Mononuclear cell (primary cell): ENCODE results near the gene PADI1. TPM values are rescaled to one million over a fixed set of nuclear protein-coding genes. Genes with fewer than 3 reads are reported as not detected.

Source experiments
- H3K27me3 ChIP-seq: 2 replicates; pipeline ENCODE4 v1.6.0; 2011; ENCODE audit warnings: low read length, control low read depth; ENCODE audit not compliant: insufficient read depth
- H3K4me1 ChIP-seq: 2 replicates; pipeline ENCODE4 v1.5.1; 2011; ENCODE audit warnings: mild to moderate bottlenecking, low read length, control low read depth; ENCODE audit not compliant: insufficient read depth
- H3K4me3 ChIP-seq: 2 replicates; pipeline ENCODE4 v1.5.1; 2011; ENCODE audit warnings: mild to moderate bottlenecking, low read length, moderate library complexity
- H3K9me3 ChIP-seq: 2 replicates; pipeline ENCODE4 v1.5.1; 2011; ENCODE audit warnings: low read depth, mild to moderate bottlenecking, control low read depth, low read length
- total RNA-seq: library from RNA; depleted of rRNA; stranded (reverse); fragments of >200 nt; gene quantifications from one replicate; pipeline ENCODE4 v1.2.3, GENCODE V29; 2012

Gene PADI1
- total RNA-seq, 1 donor, result not detected

DNA sequence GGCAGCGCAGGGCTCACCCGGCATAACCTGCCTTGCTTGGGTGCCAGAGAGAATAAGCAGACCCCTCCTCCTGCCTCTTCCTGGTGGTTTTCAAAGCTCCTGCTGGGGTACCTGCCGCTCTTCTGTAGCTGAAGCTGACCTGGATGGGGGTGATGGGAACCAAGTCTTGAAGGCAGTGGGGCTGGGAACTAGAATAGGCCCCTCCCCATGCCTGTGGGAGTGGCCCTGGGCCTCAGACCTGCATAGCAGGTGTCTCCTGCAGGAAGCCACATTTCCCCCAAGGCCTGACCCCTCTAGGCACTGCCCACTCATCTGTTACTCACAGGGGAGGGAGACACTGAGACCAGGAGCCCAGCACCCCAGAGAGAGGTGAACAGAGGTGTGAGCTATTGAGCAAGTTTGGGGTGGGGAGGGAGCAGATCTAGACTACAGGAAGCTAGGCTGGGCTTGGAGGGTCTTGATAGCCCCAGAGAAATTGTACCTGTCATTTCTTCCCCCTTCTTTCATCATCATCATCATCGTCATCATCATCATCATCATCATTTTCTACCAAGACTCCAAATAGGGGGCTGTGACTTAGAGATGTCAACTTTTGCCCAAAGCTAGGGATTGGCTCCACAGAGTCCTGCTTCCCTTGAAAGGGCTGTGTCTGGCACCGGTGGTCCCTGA is 10.1 kb downstream of the PADI1 start:
- H3K4me1 ChIP-seq, result peaks cover 19% of the 10 kb centered on the region
- no peaks in the 10 kb centered on the region for H3K27me3 ChIP-seq
- H3K9me3 ChIP-seq, result no peaks in the 10 kb centered on the region
- H3K4me3 ChIP-seq, result no peak overlapping the region

- H3K27me3 ChIP-seq, result no peaks in the 10 kb centered on the region
Observed at GRCh38 chr1:17215545-17215890, 10.6 kb downstream of the PADI1 start.

GRCh38 chr1:17216078-17216477 is 11.2 kb downstream of the PADI1 start:
- no peaks in the 10 kb centered on the region for H3K9me3 ChIP-seq
- H3K27me3 ChIP-seq, result no peaks in the 10 kb centered on the region
- H3K4me1 ChIP-seq, result peaks cover 19% of the 10 kb centered on the region
- no peak overlapping the region for H3K4me3 ChIP-seq

More at GRCh38 chr1:17215545-17215890, 10.6 kb downstream of the PADI1 start:
- no peak overlapping the region for H3K4me3 ChIP-seq
- no peaks in the 10 kb centered on the region for H3K9me3 ChIP-seq
- H3K4me1 ChIP-seq, result peaks cover 19% of the 10 kb centered on the region

- no peaks in the 10 kb centered on the region for H3K27me3 ChIP-seq
- H3K9me3 ChIP-seq, result no peaks in the 10 kb centered on the region
- peaks cover 6% of the 10 kb centered on the region for H3K4me1 ChIP-seq
- no peak overlapping the region for H3K4me3 ChIP-seq
Observed at GRCh38 chr1:17217607-17218006, 12.7 kb downstream of the PADI1 start.

GRCh38 chr1:17218939-17219338 is 14.0 kb downstream of the PADI1 start:
- H3K9me3 ChIP-seq, result no peaks in the 10 kb centered on the region

GRCh38 chr1:17220287-17220686 is 15.4 kb downstream of the PADI1 start:
- Histone ChIP-seq H3K4me1 (no peaks in the 10 kb centered on the region), H3K4me3 (no peak overlapping the region), H3K9me3 (no peaks in the 10 kb centered on the region), H3K27me3 (no peaks in the 10 kb centered on the region)

More at GRCh38 chr1:17218939-17219338, 14.0 kb downstream of the PADI1 start:
- Histone ChIP-seq H3K4me3 (no peak overlapping the region), H3K27me3 (no peaks in the 10 kb centered on the region), H3K4me1 (no peaks in the 10 kb centered on the region)

GRCh38 chr1:17222557-17222956 is 17.6 kb downstream of the PADI1 start:
- no peak overlapping the region for H3K4me3 ChIP-seq
- no peaks in the 10 kb centered on the region for H3K9me3 ChIP-seq
- no peaks in the 10 kb centered on the region for H3K4me1 ChIP-seq
- no peaks in the 10 kb centered on the region for H3K27me3 ChIP-seq

DNA sequence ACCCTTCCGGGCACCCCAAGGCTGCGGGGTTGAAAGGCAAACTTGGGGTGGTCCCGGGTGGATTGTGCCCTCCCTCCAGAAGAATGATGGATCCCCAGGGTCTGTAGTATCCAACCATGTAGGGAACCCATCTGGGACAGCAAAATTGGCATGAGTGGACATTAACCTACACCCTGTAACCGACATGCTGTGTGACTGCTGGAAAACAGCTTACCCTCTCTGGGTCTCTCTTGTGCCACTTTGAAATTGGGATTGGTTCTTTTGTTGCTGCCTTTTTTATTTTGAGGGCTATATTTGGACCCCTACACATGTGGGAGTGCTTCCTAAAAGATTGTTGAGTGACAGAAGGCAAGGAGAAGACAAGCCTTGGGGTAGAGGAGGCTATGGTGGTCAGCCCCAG is 19.5 kb downstream of the PADI1 start:
- Histone ChIP-seq H3K27me3 (no peaks in the 10 kb centered on the region), H3K9me3 (no peaks in the 10 kb centered on the region), H3K4me3 (no peak overlapping the region), H3K4me1 (no peaks in the 10 kb centered on the region)

DNA sequence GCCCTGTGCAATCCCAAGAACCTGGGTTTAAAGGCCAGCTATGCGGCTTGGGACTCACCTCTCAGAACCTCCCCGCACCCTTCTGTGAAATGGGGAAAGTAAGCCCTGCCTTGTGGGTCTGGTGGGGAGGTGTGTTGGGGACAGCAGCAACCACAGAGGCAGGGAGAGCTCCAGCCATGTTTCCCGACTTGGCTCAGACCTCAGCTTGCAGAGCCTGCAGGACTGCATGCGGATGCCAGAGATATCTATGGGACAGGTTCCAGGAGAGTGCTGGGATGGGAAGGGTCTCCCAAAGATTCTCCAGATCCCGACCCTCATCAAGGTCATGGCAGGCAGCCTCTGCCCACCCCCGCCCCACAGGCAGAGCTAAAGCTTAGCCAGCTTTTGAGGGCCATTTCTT is 20.2 kb downstream of the PADI1 start:
- Histone ChIP-seq H3K27me3 (no peaks in the 10 kb centered on the region), H3K4me3 (no peak overlapping the region), H3K9me3 (no peaks in the 10 kb centered on the region), H3K4me1 (no peaks in the 10 kb centered on the region)

- H3K9me3 ChIP-seq, result no peaks in the 10 kb centered on the region
Observed at GRCh38 chr1:17227358-17227915, 22.5 kb downstream of the PADI1 start.

GRCh38 chr1:17228619-17229018 is 23.7 kb downstream of the PADI1 start:
- no peaks in the 10 kb centered on the region for H3K4me1 ChIP-seq
- no peaks in the 10 kb centered on the region for H3K9me3 ChIP-seq
- H3K27me3 ChIP-seq, result no peaks in the 10 kb centered on the region
- no peak overlapping the region for H3K4me3 ChIP-seq

More at GRCh38 chr1:17227358-17227915, 22.5 kb downstream of the PADI1 start:
- Histone ChIP-seq H3K4me1 (no peaks in the 10 kb centered on the region), H3K27me3 (no peaks in the 10 kb centered on the region), H3K4me3 (no peak overlapping the region)

GRCh38 chr1:17229379-17229778 is 24.5 kb downstream of the PADI1 start:
- no peaks in the 10 kb centered on the region for H3K9me3 ChIP-seq
- no peaks in the 10 kb centered on the region for H3K27me3 ChIP-seq
- no peak overlapping the region for H3K4me3 ChIP-seq
- H3K4me1 ChIP-seq, result no peaks in the 10 kb centered on the region

DNA sequence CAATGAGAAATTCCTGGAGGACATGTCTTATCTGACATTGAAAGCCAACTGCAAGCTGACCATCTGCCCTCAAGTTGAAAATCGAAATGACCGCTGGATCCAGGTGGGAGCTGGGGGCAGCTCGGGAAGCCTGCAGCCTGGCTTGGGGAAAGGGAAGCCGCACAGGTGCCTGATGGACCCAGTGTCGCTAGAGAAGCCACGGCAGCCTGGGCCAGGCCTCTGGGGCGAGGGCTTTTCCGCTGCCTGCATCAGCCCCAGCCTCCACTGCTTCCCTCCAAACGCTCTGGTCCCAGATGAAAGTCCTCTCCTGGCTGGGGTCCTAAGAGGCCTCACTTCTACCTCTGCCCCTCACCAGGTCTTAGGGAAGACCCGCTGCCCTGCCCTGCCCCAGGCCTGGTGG is 25.2 kb downstream of the PADI1 start:
- Histone ChIP-seq H3K27me3 (no peaks in the 10 kb centered on the region), H3K4me3 (no peak overlapping the region), H3K9me3 (no peaks in the 10 kb centered on the region), H3K4me1 (no peaks in the 10 kb centered on the region)

DNA sequence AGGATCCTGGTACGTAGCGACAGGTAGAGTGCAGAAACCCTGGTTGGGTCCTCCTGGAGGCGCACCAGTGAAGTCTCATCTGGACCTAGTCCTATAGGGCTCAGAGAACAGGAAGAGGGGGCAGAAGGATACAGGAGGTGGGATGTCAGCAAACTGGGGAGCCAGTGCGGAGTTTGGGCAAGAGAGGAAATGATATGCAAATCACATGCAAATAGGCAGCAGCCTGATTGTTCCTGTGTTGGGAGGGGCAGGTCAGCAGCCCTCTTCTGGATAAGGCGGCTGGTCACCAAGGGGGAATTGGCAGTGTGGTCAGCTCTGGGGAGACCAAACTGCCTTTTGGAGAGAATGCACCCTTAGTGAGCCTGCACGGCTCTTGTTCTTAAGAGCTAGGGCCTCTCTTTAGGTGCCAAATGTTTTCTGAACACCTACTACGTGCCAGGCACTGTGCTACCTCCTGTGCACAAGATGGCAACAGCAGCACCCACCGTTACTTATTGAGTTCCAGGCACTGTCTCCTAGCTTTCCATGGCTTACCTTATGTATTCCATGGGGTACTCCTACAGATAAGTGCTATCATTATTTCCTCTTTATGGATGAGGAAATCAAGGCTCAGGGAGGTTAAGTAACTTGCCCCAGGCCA is 25.9 kb downstream of the PADI1 start:
- no peak overlapping the region for H3K4me3 ChIP-seq
- no peaks in the 10 kb centered on the region for H3K27me3 ChIP-seq
- no peaks in the 10 kb centered on the region for H3K4me1 ChIP-seq
- H3K9me3 ChIP-seq, result no peaks in the 10 kb centered on the region

DNA sequence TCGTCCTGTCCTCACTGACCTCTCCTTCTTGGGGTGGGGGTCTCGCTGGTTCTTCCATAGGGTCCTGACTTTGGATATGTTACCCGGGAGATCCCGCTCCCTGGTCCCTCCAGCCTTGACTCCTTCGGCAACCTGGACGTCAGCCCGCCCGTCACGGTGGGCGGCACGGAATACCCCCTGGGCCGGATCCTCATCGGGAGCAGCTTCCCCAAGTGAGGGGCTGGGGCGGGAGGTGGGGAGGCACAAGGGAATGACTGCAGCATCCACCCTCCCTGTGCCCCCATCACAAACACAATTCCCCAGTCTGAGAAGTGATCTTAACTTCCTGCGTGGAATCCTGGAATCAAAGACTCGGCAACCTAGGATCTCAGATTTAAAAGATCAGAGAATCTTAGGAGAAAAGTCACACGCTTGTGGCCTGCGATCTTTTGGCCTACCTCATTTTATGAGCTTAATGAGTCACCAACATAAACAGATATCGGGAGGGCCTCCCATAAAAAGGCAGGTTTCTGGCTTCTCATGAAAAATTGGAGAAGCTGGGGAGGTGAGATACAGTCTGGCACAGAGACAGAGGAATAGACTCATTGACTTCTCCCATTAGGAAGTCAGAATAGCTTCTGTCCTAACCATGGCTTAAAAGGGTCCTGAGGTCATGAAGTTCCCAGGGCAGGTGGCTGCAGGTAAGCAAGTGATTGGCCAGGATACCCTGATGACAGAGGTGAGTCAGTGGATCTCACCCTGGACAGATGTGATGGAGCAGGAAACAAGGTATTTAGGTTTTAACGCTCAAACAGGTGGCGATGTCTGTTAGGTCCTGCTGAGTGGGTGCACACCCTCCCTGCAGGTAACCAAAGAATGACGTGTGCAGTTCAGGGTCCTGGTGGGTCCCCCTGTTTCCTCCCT is 28.1 kb downstream of the PADI1 start:
- Histone ChIP-seq H3K4me3 (no peak overlapping the region), H3K4me1 (peaks cover 3% of the 10 kb centered on the region), H3K27me3 (no peaks in the 10 kb centered on the region), H3K9me3 (no peaks in the 10 kb centered on the region)
